ENCODE measurements around the gene CDH7. TPM values are rescaled to one million over a fixed set of nuclear protein-coding genes. Genes with fewer than 3 reads are reported as not detected.

CDH7 gene
- total RNA-seq, 1 donor = not detected

GRCh38 chr18:65737471-65737955, 13.3 kb upstream of the CDH7 start:
- Histone ChIP-seq H3K9me3 (ENCODE audit: low read depth, low read length) (no peaks in the 10 kb centered on the region), H2AFZ (ENCODE audit: low read length) (no peak overlapping the region)
- no peak for TF ChIP-seq CTCF (IDR thresholded peaks at IDR 0.05; ENCODE audit: extremely low read depth, low read depth, low read length)

GRCh38 chr18:65746936-65747335, 3.9 kb upstream of the CDH7 start:
- H3K4me3 ChIP-seq (ENCODE audit: insufficient read depth, low read length) = no peak overlapping the region
- H4K20me1 ChIP-seq (ENCODE audit: insufficient read depth, low read length) = no peaks in the 10 kb centered on the region
- no peak for DNase-seq (ENCODE audit: insufficient read length, low spot score, missing footprints)
- no peaks in the 10 kb centered on the region for H3K4me1 ChIP-seq (ENCODE audit: insufficient read depth, low read length)
- H3K79me2 ChIP-seq (ENCODE audit: insufficient read depth, low read length) = no peaks in the 10 kb centered on the region
- H2AFZ ChIP-seq (ENCODE audit: low read length) = no peak overlapping the region
- H3K36me3 ChIP-seq (ENCODE audit: insufficient read depth, low read length) = no peaks in the 10 kb centered on the region
- no peak for TF ChIP-seq CTCF (IDR thresholded peaks at IDR 0.05; ENCODE audit: extremely low read depth, low read depth, low read length)
- H3K27ac ChIP-seq (ENCODE audit: low read depth, low read length) = no peak overlapping the region
- no peaks in the 10 kb centered on the region for H3K27me3 ChIP-seq (ENCODE audit: insufficient read depth, low read length)
- H3K9me3 ChIP-seq (ENCODE audit: low read depth, low read length) = no peaks in the 10 kb centered on the region
- no peak overlapping the region for H3K4me2 ChIP-seq (ENCODE audit: insufficient read depth, low read length)

More at GRCh38 chr18:65737471-65737955, 13.3 kb upstream of the CDH7 start:
- DNase-seq (ENCODE audit: insufficient read length, low spot score, missing footprints) = no peak
- Histone ChIP-seq H3K27ac (ENCODE audit: low read depth, low read length) (no peak overlapping the region), H4K20me1 (ENCODE audit: insufficient read depth, low read length) (no peaks in the 10 kb centered on the region), H3K4me3 (ENCODE audit: insufficient read depth, low read length) (no peak overlapping the region), H3K36me3 (ENCODE audit: insufficient read depth, low read length) (no peaks in the 10 kb centered on the region), H3K79me2 (ENCODE audit: insufficient read depth, low read length) (no peaks in the 10 kb centered on the region), H3K4me1 (ENCODE audit: insufficient read depth, low read length) (no peaks in the 10 kb centered on the region), H3K4me2 (ENCODE audit: insufficient read depth, low read length) (no peak overlapping the region), H3K27me3 (ENCODE audit: insufficient read depth, low read length) (no peaks in the 10 kb centered on the region)

- Histone ChIP-seq H3K79me2 (ENCODE audit: insufficient read depth, low read length) (no peaks in the 10 kb centered on the region), H3K4me2 (ENCODE audit: insufficient read depth, low read length) (no peak overlapping the region), H3K27ac (ENCODE audit: low read depth, low read length) (no peak overlapping the region), H2AFZ (ENCODE audit: low read length) (no peak overlapping the region), H3K27me3 (ENCODE audit: insufficient read depth, low read length) (no peaks in the 10 kb centered on the region), H3K9me3 (ENCODE audit: low read depth, low read length) (no peaks in the 10 kb centered on the region), H3K4me1 (ENCODE audit: insufficient read depth, low read length) (no peaks in the 10 kb centered on the region), H3K36me3 (ENCODE audit: insufficient read depth, low read length) (no peaks in the 10 kb centered on the region), H4K20me1 (ENCODE audit: insufficient read depth, low read length) (no peaks in the 10 kb centered on the region), H3K4me3 (ENCODE audit: insufficient read depth, low read length) (no peak overlapping the region)
- DNase-seq (ENCODE audit: insufficient read length, low spot score, missing footprints) = no peak
- TF ChIP-seq CTCF (IDR thresholded peaks at IDR 0.05; ENCODE audit: extremely low read depth, low read depth, low read length) = no peak
Observed at GRCh38 chr18:65748321-65748720, 2.5 kb upstream of the CDH7 start.

- TF ChIP-seq CTCF (IDR thresholded peaks at IDR 0.05; ENCODE audit: extremely low read depth, low read depth, low read length) = no peak
- H3K79me2 ChIP-seq (ENCODE audit: insufficient read depth, low read length) = no peaks in the 10 kb centered on the region
- H3K4me1 ChIP-seq (ENCODE audit: insufficient read depth, low read length) = no peaks in the 10 kb centered on the region
- no peaks in the 10 kb centered on the region for H3K27me3 ChIP-seq (ENCODE audit: insufficient read depth, low read length)
- no peaks in the 10 kb centered on the region for H3K9me3 ChIP-seq (ENCODE audit: low read depth, low read length)
- no peak overlapping the region for H3K27ac ChIP-seq (ENCODE audit: low read depth, low read length)
- no peaks in the 10 kb centered on the region for H4K20me1 ChIP-seq (ENCODE audit: insufficient read depth, low read length)
- no peak overlapping the region for H2AFZ ChIP-seq (ENCODE audit: low read length)
- DNase-seq (ENCODE audit: insufficient read length, low spot score, missing footprints) = no peak
- no peaks in the 10 kb centered on the region for H3K36me3 ChIP-seq (ENCODE audit: insufficient read depth, low read length)
- no peak overlapping the region for H3K4me3 ChIP-seq (ENCODE audit: insufficient read depth, low read length)
- H3K4me2 ChIP-seq (ENCODE audit: insufficient read depth, low read length) = no peak overlapping the region
Observed at GRCh38 chr18:65749841-65750240, 971 bp upstream of the CDH7 start.

Measured in osteoblast (primary cell).